H4 (cell line): ENCODE results near the gene RECK. TPM values are rescaled to one million over a fixed set of nuclear protein-coding genes. Genes with fewer than 3 reads are reported as not detected.
A peak's percentile ranks its signal among the peaks of the same experiment; 100 is the strongest.
"Not testable (repeated sequence)": the region's sequence is repeated elsewhere in the genome, so short reads cannot be mapped to it uniquely, and the experiment has no call there.

Source experiments
- DNase-seq: peaks from one replicate; pipeline ENCODE4 v3.0.0-alpha.2; 2015; ENCODE audit warnings: low spot score
- total RNA-seq: library from RNA; depleted of rRNA; stranded (reverse); fragments of >200 nt; shearing (Covaris generic); gene quantifications from 2 replicates; pipeline ENCODE4 v1.2.3, GENCODE V29; 2014; rRNA removed

Gene RECK, protein sequence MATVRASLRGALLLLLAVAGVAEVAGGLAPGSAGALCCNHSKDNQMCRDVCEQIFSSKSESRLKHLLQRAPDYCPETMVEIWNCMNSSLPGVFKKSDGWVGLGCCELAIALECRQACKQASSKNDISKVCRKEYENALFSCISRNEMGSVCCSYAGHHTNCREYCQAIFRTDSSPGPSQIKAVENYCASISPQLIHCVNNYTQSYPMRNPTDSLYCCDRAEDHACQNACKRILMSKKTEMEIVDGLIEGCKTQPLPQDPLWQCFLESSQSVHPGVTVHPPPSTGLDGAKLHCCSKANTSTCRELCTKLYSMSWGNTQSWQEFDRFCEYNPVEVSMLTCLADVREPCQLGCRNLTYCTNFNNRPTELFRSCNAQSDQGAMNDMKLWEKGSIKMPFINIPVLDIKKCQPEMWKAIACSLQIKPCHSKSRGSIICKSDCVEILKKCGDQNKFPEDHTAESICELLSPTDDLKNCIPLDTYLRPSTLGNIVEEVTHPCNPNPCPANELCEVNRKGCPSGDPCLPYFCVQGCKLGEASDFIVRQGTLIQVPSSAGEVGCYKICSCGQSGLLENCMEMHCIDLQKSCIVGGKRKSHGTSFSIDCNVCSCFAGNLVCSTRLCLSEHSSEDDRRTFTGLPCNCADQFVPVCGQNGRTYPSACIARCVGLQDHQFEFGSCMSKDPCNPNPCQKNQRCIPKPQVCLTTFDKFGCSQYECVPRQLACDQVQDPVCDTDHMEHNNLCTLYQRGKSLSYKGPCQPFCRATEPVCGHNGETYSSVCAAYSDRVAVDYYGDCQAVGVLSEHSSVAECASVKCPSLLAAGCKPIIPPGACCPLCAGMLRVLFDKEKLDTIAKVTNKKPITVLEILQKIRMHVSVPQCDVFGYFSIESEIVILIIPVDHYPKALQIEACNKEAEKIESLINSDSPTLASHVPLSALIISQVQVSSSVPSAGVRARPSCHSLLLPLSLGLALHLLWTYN
- total RNA-seq: 14.3 and 16.7 TPM in 2 replicates

DNA sequence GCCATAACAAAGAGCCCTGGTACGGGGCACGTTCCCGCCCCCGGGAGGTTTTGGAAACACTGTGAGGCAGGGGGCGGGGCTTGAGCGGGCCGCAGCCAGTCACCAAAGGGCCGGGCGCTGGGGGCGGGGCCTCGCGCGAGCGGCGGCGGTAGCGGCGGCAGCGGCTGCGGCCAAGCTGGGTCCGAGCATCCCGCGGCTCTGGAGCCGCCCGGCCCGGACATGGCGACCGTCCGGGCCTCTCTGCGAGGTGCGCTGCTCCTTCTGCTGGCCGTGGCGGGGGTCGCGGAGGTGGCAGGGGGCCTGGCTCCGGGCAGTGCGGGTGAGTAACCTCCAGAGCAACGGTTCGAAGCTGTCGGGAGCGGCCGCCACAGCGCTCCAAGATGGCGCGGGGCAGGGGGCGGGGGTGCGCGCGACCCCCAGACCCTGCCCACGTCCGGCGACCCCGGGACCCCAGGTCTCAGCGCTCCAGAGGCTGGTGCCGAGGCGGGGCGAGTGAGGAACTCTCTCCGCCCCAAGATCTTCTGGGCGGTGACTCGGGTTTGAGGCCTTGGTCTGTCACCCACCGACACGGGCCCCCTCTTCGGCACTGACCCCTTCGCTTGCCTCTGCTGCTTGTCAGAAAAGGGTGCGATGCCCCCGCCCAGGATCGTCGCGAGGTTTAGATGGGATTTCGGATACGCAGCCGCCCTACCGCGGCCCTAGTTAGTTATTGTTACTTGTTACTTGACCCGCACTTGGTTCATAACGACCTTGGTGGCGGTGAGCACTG, at the start of gene RECK:
RECK (plus strand) TSS at position 134 of the 769 bp plus-strand sequence; CDS start at position 220, 86 bp downstream.
- DNase-seq: peak; percentile 69

DNA sequence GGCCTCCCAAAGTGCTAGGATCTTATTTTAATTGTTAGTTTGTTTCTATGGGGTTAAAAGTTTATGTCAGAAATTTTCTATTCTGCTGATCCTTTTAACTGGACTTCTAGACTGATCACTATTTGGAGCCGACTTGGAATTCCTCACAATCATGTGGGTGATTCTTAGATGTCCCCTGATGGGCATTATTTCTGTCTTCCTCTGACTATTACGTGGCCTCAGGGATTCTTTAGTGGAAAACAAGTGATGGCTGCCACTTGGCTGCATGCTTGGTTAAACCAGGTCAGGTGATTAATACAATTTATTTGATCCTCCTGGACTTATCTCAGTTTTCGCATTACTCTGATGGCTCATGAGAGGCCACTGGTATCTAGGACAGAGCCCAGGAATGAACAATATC, 46.6 kb upstream of the RECK start:
- no peak for DNase-seq

DNA sequence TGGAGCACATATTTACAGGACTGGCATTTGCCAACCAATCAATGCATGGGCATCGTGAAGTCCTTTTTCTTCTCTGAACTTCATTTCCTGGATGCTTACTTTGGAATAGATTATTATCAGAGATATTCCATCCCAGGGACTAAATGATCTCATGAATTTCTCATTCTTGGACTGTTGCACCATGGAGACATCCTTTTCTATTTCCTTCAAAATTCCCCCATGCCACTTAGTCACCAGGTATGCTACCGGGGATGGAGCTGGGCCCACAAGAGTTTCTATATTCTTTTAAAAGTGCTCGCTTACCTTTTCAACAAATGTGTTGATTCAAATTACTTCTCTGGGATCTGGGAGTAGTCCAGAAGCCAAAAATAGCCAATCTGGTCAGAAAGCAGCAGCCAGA, 43.6 kb upstream of the RECK start:
- not testable (repeated sequence) for DNase-seq

DNA sequence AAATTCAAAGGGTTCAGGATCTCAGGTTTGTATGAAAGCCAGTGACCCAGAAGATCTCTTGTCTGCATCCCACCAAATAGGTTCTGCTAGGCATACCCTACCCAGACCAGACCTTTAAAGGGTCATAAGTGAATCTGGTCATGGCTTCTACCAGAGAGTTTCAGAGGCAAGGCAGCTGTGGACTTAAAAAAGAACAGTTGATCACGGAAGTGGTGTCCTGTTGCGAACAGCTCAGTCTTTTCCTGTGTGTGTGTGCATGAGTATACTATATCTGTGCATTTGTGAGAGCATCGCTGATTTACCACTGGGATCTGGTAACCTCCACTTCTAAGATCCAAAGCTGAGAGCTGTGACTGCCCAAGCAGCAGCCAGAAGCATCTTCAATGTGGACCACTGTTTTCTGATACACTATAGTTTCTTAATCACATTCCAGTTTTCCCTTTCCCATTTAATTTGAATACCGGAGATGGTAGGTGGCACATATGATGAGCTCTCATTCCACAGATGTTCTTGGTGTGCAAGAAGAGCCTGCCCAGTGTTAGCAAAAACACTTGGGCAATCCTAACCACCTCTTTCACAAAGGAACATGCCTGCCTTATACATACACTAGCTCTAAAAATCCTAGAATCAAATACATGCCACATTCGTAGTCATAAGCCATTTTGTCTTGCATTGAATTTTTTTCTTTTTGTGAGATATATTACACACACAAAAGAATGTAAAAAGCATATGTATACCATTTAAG, 42.6 kb upstream of the RECK start:
- DNase-seq: no peak

DNA sequence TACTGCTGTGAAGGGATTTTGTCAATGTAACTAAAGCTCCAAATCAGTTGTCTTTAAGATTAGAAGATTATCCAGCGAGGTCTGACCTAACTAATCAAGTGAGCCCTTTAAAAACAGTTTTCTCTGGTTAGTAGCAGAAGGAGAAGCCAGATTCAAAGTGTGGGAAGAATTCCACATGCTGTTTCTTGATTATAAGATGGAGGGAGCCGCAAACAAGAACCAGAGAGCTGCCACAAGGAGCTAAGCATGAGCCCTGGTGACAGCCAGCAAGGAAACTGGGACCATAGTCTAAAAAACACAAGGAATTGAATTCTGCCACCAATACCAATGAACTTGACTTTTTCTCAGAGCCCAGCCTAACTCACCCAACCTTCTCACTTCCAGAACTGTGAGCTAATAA, 41.8 kb upstream of the RECK start:
- no peak for DNase-seq

DNA sequence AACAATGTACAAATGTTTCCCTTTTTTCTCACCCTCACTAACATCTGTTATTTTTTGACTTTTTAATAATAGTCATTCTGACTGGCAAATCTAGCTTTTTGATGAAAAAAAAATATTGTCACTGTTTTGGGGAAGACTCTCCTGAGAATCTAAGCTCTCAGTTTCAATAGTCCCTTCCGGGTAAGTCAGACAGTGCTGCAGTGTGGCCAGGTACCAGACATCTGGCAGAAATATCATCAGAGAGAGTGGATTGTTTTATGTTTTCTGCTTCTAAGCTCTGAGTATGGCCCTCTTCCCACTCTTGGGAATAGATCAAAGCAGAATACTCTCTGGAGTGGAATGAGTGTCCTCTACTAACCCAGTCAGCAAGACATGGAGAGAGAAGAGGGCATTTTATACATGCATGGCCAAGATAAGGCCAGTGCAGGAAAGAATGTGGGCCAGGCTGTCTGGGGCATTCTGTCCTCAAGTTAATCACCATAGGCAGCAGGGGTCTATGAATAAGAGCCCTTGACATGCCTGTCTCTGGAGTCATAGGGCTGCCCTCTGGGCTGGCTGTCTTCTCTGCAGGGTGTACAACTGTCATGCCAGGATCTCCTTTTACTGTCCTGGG, 40.2 kb upstream of the RECK start:
- no peak for DNase-seq

DNA sequence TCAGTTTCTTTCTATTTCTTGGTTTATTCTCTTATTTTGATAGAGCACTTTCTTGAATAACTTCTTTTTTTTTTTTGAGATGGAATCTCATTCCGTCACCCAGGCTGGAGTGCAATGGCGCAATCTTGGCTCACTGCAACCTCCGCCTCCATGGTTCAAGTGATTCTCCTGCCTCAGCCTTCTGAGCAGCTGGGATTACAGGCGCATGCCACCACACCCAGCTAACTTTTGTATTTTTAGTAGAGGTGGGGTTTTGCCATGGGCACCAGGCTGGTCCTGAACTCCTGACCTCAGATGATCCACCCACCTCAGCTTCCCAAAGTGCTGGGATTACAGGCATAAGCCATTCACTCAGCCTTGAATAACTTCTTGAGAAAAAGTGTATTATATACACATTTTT, 39.7 kb upstream of the RECK start:
- not testable (repeated sequence) for DNase-seq

DNA sequence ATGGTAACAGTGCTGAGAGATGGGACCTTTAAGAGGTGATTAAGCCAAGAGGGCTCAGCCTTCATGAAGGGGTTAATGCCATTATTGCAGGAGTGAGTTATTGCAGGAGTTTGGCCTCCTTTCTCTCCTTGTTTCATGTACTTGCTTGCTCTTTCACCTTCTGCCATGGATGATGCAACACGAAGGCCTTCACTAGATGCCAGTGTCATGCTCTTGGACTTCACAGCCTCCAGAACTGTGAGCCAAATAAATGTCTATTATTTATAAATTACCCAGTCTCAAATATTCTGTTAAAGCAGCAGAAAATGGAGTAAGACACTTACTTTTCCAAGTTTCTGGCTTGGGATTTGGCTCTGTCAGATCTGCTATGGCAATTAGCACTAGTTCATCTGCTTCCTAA, 38.4 kb upstream of the RECK start:
- no peak for DNase-seq

DNA sequence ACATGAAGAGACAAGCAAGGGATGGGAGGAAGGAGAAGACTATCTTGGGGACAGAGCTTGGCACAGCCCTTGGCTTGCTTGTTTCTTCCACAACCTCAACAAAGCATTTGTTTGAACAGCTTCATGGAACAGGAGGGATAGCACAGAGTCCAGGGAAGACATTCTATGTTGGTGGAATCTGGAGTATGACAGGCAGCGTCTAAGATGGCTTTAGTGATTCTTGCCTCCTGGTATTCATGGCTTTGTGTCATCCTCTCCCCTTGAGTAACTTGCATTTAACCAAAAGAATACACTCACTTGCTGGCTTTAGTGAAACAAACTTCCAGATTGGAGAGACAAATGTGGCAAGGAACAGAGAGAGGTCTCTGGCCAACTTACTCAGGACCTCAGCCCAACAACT, 30.8 kb upstream of the RECK start:
- no peak for DNase-seq

DNA sequence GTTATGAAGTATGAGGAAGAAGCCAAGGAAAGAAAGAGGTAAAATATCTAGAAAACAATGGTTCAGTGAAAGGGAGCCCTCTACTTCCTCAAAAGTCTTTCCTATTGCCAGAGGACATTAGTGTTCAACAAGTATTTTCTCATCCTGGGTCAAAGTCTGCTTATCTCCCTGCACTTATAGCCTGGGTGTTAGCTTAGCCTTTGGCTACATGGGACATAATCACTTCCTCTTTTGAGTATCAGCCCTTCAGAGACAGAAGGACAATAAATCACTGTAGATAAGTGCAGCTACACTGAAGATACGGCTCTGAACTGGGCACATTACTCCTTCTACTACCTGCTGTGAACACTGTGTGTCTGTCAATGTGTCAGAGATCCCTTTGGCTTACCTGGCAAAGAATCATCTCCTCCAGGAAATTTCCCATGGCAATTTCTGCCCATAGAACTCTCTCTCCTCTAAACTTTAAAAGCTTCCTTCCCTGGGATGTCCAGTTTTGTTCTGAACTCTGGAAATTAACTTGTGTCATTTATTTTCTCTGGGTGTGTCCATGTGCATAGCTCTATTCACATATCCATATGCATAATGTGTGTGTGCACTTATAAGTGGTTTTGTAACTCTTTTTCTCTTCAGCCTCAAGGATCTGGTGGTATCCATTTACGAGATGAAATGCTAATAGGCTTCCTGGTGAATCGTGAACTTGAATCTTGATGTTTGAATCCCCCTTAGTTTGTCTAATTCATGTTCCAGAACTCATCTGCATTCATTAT, 30.0 kb upstream of the RECK start:
- DNase-seq: no peak

DNA sequence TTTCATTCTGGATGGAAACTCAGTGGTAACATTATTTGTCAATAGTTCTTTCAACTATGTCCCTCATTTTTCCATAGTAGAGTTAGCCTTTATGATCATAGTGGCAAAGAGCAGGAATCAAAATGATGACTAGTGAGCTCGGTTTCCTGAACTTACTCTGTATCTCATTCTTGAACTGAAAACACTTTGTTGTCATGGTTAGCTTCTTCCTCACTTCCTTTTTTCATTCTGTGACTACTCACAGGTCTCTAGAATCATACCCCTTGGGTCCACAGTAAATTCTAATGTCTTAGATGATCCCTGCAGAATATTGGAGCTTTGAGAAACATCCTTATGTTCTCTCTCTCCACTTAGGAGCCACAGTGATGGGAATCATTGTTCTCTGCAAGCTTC, 29.4 kb upstream of the RECK start:
- DNase-seq: no peak

DNA sequence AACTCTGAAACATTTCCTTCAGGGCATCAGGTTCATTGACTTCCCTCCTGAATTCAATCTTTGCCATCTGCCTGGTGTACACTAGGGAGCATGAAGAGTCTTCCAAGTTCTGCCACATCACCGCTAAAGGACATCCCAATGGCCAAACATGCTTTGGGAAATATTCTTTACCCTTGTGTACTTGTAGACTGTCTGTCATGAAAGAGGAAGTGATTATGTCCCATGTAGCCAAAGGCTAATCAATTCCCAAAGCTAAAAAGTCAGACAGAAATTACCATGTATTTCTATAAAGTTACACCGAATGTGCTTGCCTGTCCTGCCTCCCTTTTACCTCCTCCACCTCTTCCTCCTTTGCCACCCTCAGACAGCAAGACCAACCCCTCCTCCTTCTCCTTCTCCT, 28.9 kb upstream of the RECK start:
- no peak for DNase-seq

DNA sequence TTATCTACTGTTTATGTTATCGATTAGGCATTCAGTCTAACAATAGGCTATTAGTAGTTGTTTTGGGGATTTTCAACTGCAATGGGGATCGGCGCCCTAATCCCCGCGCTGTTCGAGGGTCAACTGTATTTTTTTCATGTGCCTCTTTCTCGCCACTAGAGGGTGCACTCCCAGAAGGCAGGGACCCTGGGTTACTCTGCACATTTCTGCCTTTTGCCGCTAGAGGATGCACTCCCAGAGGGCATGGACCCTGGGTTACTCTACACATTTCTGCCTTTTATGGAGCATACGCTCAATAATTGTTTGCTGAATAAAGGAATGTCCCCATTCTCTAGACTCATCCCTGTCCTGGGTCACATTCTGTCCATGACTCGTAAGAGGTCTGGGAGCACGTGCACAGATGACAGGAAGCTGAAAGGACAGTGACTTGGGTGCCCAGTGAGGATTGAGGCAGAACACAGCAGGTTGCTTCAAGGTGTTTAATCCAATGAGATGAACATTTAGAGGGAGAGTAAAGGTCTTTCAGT, 27.9 kb upstream of the RECK start:
- DNase-seq: peak; percentile 74

DNA sequence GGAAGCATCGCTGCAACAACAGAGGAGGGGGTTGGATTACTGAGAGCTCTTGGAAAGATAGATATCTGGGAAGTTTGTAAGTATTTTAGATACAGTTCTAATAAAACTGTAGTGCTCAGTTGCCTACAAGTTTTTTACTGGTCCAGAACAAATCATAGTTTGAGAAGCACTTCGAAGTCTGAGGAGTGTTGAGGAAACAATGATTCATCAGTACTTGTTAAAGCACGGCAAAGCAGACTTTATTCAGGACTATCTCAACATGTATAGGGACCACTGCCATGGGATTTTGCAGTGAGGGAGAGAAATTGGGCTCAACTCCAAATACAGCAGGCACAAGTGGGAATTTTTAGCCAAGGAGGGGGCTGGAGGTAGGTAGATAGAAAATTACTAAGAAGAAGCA, 25.3 kb upstream of the RECK start:
- DNase-seq: no peak

DNA sequence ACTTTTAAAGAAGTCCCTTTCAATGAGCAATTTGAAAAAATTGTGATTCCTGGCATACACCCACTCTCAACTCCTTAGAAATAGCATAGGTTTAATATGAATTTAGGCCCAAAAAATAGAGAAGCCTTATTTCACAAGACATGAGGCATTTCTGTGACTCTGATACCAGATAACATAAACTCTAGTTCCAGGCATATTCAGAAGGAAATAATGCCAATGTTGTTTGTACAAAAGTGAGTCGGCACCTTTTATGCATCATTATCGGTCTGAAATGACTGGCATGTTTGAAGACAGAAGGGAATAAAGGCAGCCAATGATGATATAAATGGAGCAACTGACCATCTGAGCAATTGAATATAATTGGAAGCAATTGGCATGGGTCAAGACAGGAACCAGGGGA, 19.4 kb upstream of the RECK start:
- no peak for DNase-seq

DNA sequence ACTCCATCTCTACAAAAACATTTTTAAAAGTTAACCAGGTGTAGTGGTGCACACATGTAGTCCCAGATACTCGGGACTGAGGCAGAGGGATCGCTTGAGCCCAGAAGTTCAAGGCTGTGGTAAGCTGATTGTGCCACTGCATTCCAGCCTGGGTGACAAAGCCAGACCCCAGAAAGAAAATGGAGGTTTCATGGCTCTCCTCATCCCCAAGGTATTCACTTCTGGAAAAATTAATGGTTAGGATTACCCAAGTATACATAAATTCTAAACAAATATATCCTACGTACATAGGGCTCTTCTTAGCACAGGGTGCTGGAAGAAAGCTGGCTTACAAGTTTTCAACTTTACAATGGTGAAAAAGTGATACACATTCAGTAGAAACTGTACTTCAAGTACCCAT, 18.6 kb upstream of the RECK start:
- DNase-seq: no peak

DNA sequence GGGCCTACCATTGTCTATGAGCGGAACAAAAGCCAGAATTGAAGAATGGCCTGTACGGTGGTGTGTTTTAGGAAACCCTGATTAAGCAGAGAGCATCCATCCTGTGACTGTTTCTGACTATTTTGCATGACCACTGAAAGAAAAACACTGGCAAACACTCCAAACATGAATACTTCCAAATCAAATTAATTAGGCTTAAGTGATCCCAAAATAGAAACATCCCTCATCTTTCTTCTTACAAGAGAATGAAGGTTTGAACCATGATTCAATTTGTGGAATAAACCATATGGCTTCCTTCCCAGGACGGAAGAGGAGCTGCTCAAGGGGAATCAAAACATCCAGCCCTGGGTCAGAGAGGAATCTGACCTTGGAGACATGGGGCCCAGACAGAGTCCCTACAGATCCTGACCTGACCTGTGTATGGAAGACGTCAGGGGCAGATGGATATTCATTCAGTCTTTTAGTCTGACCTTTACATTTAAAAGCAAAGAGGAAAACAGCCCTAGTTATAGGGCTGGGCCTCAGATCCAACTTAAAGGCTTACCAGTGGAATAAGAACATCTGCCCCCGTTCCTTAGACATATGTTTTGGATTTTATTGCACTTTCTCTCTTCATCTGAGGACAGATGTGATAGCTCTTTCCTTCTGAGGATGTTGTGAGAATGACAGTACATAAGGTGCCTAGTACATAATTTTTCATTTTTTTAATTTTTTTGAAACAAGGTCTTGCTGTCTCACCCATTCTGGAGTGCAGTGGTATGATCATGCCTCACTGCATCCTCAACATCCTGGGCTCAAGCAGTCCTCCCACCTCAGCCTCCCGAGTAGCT, 17.6 kb upstream of the RECK start:
- no peak for DNase-seq

DNA sequence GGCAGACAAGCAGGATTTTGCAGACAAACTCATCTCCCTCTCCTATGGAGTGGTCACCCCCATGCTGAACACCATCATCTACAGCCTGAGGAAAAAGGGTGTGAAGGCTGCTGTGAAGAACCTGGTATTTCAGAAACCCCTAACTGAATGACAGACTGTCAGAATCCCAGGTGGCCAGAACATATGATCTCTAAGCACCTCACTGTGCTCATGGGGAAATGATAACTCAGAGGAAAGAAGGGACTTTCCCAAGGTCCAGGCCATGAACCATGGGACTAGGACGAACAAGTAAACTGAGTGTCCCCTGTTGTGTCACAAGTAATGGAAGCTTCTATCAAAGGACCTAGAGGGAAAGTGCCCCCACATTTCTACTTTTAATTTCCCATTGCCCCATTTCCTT, 14.7 kb upstream of the RECK start:
- DNase-seq: no peak
